OCI-LY3 (cell line): Measurements from ENCODE around the gene SEC62.

Experiments
- H2AFZ ChIP-seq: fragments of 200-600, 300-600 bp; shearing (Covaris generic); 2 replicates; pipeline ENCODE4 v1.6.0; 2014; ENCODE audit warnings: antibody characterized with exemption, low read depth, low read length
- H3K27ac ChIP-seq: fragments of 200-600, 300-600 bp; sonication (generic); 2 replicates; pipeline ENCODE4 v1.5.1; 2014; ENCODE audit warnings: mild to moderate bottlenecking, low read length, moderate library complexity, mixed read lengths
- H3K27me3 ChIP-seq: fragments of 200-600, 300-600 bp; sonication (generic); 2 replicates; pipeline ENCODE4 v1.6.1; 2014; ENCODE audit warnings: low read depth, low read length, mixed read lengths
- H3K36me3 ChIP-seq: fragments of 200-600, 300-600 bp; sonication (generic); replicated peaks from 2 replicates; pipeline ENCODE3; 2014; ENCODE audit warnings: low read depth, low read length, mixed read lengths
- H3K4me1 ChIP-seq: fragments of 300-600, 200-600 bp; sonication (generic); 2 replicates; pipeline ENCODE4 v1.6.1; 2014; ENCODE audit warnings: low read length, mixed read lengths
- H3K4me2 ChIP-seq: fragments of 200-600, 300-600 bp; sonication (generic); 2 replicates; pipeline ENCODE4 v1.6.1; 2014; ENCODE audit warnings: low read length, mixed read lengths
- H3K4me3 ChIP-seq: fragments of 300-600, 200-600 bp; sonication (generic); 2 replicates; pipeline ENCODE4 v1.5.1; 2014; ENCODE audit warnings: antibody characterized with exemption, mild to moderate bottlenecking, low read length, moderate library complexity
- H3K79me2 ChIP-seq: fragments of 300-600, 200-600 bp; shearing (Covaris generic); 2 replicates; pipeline ENCODE4 v1.6.1; 2014; ENCODE audit warnings: mild to moderate bottlenecking, low read length, mixed read lengths
- H3K9ac ChIP-seq: fragments of 300-600, 200-600 bp; shearing (Covaris generic); 2 replicates; pipeline ENCODE4 v1.6.0; 2014; ENCODE audit warnings: mild to moderate bottlenecking, low read length, moderate library complexity
- H3K9me3 ChIP-seq: fragments of 200-600, 300-600 bp; shearing (Covaris generic); 2 replicates; pipeline ENCODE4 v1.6.1; 2014; ENCODE audit warnings: low read length, mixed read lengths; ENCODE audit not compliant: insufficient read depth
- H4K20me1 ChIP-seq: fragments of 200-600, 300-600 bp; sonication (generic); 2 replicates; pipeline ENCODE4 v1.6.1; 2016; ENCODE audit warnings: low read length, mixed read lengths; ENCODE audit not compliant: insufficient read depth
- EZH2phosphoT487 ChIP-seq: fragments of 200-600 bp; shearing (Covaris generic); IDR thresholded peaks from 2 replicates; pipeline ENCODE4 v1.6.1; 2018; ENCODE audit warnings: antibody characterized with exemption, mixed run types, low read depth
- TF ChIP-seq, protein P1 (sequence below): fragments of 200-600, 300-600 bp; sonication (generic); IDR thresholded peaks from 2 replicates; pipeline ENCODE4 v1.5.1; 2014; ENCODE audit warnings: antibody characterized with exemption, low read length, low read depth

The SEC62 gene

GRCh38 chr3:169930843-169931242 is 35.8 kb upstream of the SEC62 start:
- H2AFZ ChIP-seq = no peak overlapping the region
- H3K79me2 ChIP-seq = no peaks in the 10 kb centered on the region
- H3K27me3 ChIP-seq = peaks cover 79% of the 10 kb centered on the region
- no peaks in the 10 kb centered on the region for H3K36me3 ChIP-seq
- H3K4me2 ChIP-seq = no peak overlapping the region
- no peak overlapping the region for H3K9ac ChIP-seq
- peaks cover 42% of the 10 kb centered on the region for H3K4me1 ChIP-seq
- no peak overlapping the region for H3K4me3 ChIP-seq
- H3K9me3 ChIP-seq = no peaks in the 10 kb centered on the region
- no peak for TF ChIP-seq EZH2phosphoT487
- TF ChIP-seq, protein P1, sequence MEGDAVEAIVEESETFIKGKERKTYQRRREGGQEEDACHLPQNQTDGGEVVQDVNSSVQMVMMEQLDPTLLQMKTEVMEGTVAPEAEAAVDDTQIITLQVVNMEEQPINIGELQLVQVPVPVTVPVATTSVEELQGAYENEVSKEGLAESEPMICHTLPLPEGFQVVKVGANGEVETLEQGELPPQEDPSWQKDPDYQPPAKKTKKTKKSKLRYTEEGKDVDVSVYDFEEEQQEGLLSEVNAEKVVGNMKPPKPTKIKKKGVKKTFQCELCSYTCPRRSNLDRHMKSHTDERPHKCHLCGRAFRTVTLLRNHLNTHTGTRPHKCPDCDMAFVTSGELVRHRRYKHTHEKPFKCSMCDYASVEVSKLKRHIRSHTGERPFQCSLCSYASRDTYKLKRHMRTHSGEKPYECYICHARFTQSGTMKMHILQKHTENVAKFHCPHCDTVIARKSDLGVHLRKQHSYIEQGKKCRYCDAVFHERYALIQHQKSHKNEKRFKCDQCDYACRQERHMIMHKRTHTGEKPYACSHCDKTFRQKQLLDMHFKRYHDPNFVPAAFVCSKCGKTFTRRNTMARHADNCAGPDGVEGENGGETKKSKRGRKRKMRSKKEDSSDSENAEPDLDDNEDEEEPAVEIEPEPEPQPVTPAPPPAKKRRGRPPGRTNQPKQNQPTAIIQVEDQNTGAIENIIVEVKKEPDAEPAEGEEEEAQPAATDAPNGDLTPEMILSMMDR = no peak
- no peaks in the 10 kb centered on the region for H4K20me1 ChIP-seq
- H3K27ac ChIP-seq = no peak overlapping the region

DNA sequence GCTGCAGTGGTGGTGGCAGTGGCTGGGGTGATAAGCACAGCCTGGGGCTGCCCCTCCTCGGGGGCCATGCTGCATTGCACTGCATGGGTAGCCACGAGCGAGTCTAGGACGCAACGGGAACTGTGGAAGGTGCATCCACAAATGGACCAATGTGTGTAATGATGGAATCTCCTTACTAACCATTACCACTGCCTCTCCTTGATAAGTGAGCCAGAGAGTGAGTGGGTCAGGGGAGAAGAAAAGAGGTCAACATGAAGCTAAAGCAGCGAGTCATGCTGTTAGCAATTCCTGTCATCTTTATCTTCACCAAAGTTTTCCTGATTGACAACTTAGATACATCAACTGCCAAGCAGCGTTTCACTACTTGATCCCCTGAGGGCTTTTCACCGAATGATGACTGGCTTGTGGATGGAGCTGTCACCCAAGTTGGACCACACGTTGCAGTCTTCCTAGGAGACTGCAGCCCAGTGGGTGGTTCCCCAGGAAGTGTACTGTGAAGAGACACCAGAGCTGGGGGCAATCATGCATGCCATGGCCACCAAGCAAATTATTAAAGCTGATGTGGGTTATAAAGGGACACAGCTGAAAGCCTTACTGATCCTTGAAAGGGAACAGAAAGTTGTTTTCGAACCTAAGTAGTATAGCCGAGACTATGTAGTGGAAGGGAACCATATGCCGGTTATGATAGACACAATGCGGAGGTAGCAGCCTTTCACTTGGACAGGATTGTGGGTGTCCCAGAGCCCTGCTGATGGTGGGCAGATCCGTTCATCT is 34.7 kb upstream of the SEC62 start:
- peaks cover 81% of the 10 kb centered on the region for H3K27me3 ChIP-seq
- no peaks in the 10 kb centered on the region for H3K36me3 ChIP-seq
- peak overlapping the region; percentile 93 for H3K4me2 ChIP-seq
- H3K9me3 ChIP-seq = no peaks in the 10 kb centered on the region
- H2AFZ ChIP-seq = no peak overlapping the region
- H4K20me1 ChIP-seq = no peaks in the 10 kb centered on the region
- H3K4me1 ChIP-seq = peaks cover 35% of the 10 kb centered on the region
- peak overlapping the region; percentile 71 for H3K4me3 ChIP-seq
- H3K79me2 ChIP-seq = no peaks in the 10 kb centered on the region
- H3K27ac ChIP-seq = peak overlapping the region; percentile 14
- H3K9ac ChIP-seq = peak overlapping the region; percentile 34
- TF ChIP-seq EZH2phosphoT487 = no peak
- TF ChIP-seq, protein P1 = no peak

GRCh38 chr3:169939320-169939719 is 27.3 kb upstream of the SEC62 start:
- Histone ChIP-seq H3K36me3 (no peaks in the 10 kb centered on the region), H3K9ac (no peak overlapping the region), H4K20me1 (no peaks in the 10 kb centered on the region), H3K4me3 (no peak overlapping the region), H3K79me2 (no peaks in the 10 kb centered on the region), H3K9me3 (peaks cover 7% of the 10 kb centered on the region; the same call in 1 of the 2 replicates), H2AFZ (no peak overlapping the region), H3K27me3 (peaks cover 56% of the 10 kb centered on the region), H3K27ac (no peak overlapping the region), H3K4me1 (peaks cover 33% of the 10 kb centered on the region), H3K4me2 (no peak overlapping the region)
- TF ChIP-seq, protein P1 = no peak
- no peak for TF ChIP-seq EZH2phosphoT487

DNA sequence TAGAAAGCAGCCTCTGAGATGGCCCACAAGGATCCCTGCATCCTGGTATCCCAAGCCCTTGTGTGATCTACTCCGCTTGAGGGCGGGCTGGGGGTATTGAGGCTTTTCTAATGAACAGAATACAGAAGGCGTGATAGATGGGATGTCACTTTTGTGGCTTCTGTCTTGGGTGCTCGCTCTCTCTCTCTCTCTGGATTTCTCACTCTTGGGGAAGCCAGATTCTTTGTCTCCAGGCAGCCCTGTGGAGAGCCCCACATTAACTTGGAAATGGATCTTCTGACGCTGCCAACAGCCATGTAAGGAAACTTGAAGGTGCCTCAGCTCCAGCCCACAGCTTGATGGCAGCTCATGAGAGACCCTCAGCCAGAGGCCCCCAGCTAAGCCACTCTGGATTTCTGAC is 26.9 kb upstream of the SEC62 start:
- Histone ChIP-seq H3K4me3 (peak overlapping the region; percentile 58), H3K4me2 (peak overlapping the region; percentile 79), H2AFZ (no peak overlapping the region), H3K9ac (peak overlapping the region; percentile 32; the same call in 1 of the 2 replicates), H3K27me3 (peaks cover 52% of the 10 kb centered on the region), H3K4me1 (peaks cover 37% of the 10 kb centered on the region), H3K36me3 (no peaks in the 10 kb centered on the region), H3K79me2 (no peaks in the 10 kb centered on the region), H3K9me3 (peaks cover 7% of the 10 kb centered on the region; the same call in 1 of the 2 replicates), H4K20me1 (no peaks in the 10 kb centered on the region), H3K27ac (peak overlapping the region; percentile 71)
- no peak for TF ChIP-seq EZH2phosphoT487
